CD8-positive, alpha-beta memory T cell (primary cell): ENCODE results near the gene JAGN1. TPM values are rescaled to one million over a fixed set of nuclear protein-coding genes. Genes with fewer than 3 reads are reported as not detected.

Source experiments
- CTCF ChIA-PET: fragments of 350-600 bp; sonication (Branson Sonifier 250); formaldehyde crosslinking; loops from one replicate; lab custom pipeline; 2021; ENCODE audit warnings: antibody characterized with exemption; lab: Charles Lee
- POLR2A ChIA-PET: fragments of 350-600 bp; sonication (Branson Sonifier 250); formaldehyde crosslinking; loops from one replicate; lab custom pipeline; 2021; ENCODE audit warnings: antibody characterized with exemption; lab: Charles Lee
- DNase-seq, 5 donors: peaks; one replicate each; pipeline versions ENCODE4 v3.0.0 to v3.0.0-alpha.2; 2020 to 2022; ENCODE audit warnings: mixed read lengths in 1 of 5
- H3K27ac ChIP-seq: one replicate; pipeline ENCODE4 v1.7.0; 2013; ENCODE audit warnings: low read depth, mild to moderate bottlenecking, low read length, moderate library complexity
- H3K27me3 ChIP-seq: 2 replicates; pipeline ENCODE4 v1.7.0; 2013; ENCODE audit warnings: low read length, mild to moderate bottlenecking; ENCODE audit not compliant: insufficient read depth, poor library complexity, severe bottlenecking
- H3K36me3 ChIP-seq: 2 replicates; pipeline ENCODE4 v1.7.0; 2013; ENCODE audit warnings: mild to moderate bottlenecking, low read length, moderate library complexity; ENCODE audit not compliant: insufficient read depth
- H3K4me1 ChIP-seq: 2 replicates; pipeline ENCODE4 v1.7.0; 2013; ENCODE audit warnings: mild to moderate bottlenecking, low read length, moderate library complexity; ENCODE audit not compliant: insufficient read depth
- H3K4me3 ChIP-seq: 2 replicates; pipeline ENCODE4 v1.7.0; 2013; ENCODE audit warnings: mild to moderate bottlenecking, low read length
- H3K9me3 ChIP-seq: 2 replicates; pipeline ENCODE4 v1.7.0; 2013; ENCODE audit warnings: mild to moderate bottlenecking, low read length
- H3K27ac Mint-ChIP-seq, 8 donors: one replicate each; pipeline ENCODE4 v1.8.0; 2020 to 2021; ENCODE audit warnings: mixed read lengths in 8 of 8, mild to moderate bottlenecking in 6 of 8, inconsistent platforms in 3 of 8, moderate library complexity in 3 of 8
- H3K27me3 Mint-ChIP-seq, 2 donors: one replicate each; pipeline ENCODE4 v1.8.0; 2020 to 2021; ENCODE audit warnings: mixed read lengths in 2 of 2, mild to moderate bottlenecking in 1 of 2, moderate library complexity in 1 of 2
- H3K36me3 Mint-ChIP-seq, 3 donors: one replicate each; pipeline ENCODE4 v1.8.0; 2020 to 2021; ENCODE audit warnings: mixed read lengths in 3 of 3, inconsistent platforms in 1 of 3, mild to moderate bottlenecking in 1 of 3
- H3K4me1 Mint-ChIP-seq, 3 donors: one replicate each; pipeline ENCODE4 v1.8.0; 2020 to 2021; ENCODE audit warnings: mixed read lengths in 3 of 3, inconsistent platforms in 1 of 3, mild to moderate bottlenecking in 1 of 3
- H3K4me3 Mint-ChIP-seq, 7 donors: one replicate each; pipeline ENCODE4 v1.8.0; 2020 to 2021; ENCODE audit warnings: mixed read lengths in 7 of 7, mild to moderate bottlenecking in 6 of 7, moderate library complexity in 4 of 7, inconsistent platforms in 2 of 7
- H3K9me3 Mint-ChIP-seq, 5 donors: one replicate each; pipeline ENCODE4 v1.8.0; 2020 to 2022; ENCODE audit warnings: mixed read lengths in 5 of 5, mild to moderate bottlenecking in 3 of 5, moderate library complexity in 2 of 5, inconsistent platforms in 1 of 5
- polyA plus RNA-seq: library from polyadenylated mRNA; unstranded; fragments of 300-500 nt; fragmentation: Illumina TruSeq; gene quantifications from one replicate; pipeline ENCODE4 v1.2.3, GENCODE V29; 2021
- total RNA-seq, 2 experiments: library from RNA; stranded (reverse); gene quantifications; one replicate each; pipeline ENCODE4 v1.2.3, GENCODE V29; 2021

JAGN1 gene
- total and polyA plus RNA-seq, 3 experiments from 2014 or later = 44.4 to 59.0 (median 55.5) TPM

DNA sequence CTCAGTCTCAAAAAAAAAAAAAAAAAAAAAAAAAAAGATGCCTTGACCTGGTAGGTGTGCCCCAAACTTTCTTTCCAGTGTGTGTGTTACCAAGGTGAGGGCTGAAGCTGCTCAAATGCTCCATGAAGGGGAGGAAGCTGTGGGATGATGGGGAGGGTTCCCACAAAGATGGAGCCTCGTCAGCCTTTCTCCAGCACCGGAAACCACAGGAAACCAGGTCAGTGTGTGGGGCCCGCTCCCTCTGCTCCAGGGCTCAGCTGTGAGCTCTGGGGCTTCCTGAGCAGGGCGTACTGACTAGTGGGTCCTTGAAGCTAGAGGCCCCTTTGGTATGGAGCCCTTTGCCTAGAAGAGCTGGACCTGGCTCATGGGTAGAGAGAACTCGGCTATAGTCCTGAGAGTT is 11.6 kb downstream of the JAGN1 start:
- H3K4me3 Mint-ChIP-seq = peak overlapping the region in 6 of 7 donors; percentile 78 to 88 (median 82)
- H3K4me1 ChIP-seq = peaks cover 19% of the 10 kb centered on the region
- H3K36me3 ChIP-seq = no peaks in the 10 kb centered on the region
- H3K9me3 ChIP-seq = no peaks in the 10 kb centered on the region
- ChIA-PET CTCF (interaction anchor here (0.6 to 2.1 kb wide), 2 partner anchors 31 to 150 kb away, joined by 3 to 5 read pairs; no protein-coding TSS in a partner anchor), POLR2A (interaction anchor here (1.5 kb wide), 1 partner anchor 11 kb away, joined by 6 read pairs; no protein-coding TSS in a partner anchor)
- no peaks in the 10 kb centered on the region for H3K9me3 Mint-ChIP-seq
- no peaks in the 10 kb centered on the region for H3K27me3 ChIP-seq
- H3K36me3 Mint-ChIP-seq = no peaks in the 10 kb centered on the region
- no peaks in the 10 kb centered on the region for H3K27me3 Mint-ChIP-seq
- peak overlapping the region; percentile 22 to 94 (median 84) for H3K27ac Mint-ChIP-seq
- H3K4me3 ChIP-seq = no peak overlapping the region
- no peak overlapping the region for H3K27ac ChIP-seq
- H3K4me1 Mint-ChIP-seq = peaks cover 18 to 37% (median 29%) of the 10 kb centered on the region in 3 donors
- DNase-seq = peak in 2 of 5 donors; percentile 35 to 44

DNA sequence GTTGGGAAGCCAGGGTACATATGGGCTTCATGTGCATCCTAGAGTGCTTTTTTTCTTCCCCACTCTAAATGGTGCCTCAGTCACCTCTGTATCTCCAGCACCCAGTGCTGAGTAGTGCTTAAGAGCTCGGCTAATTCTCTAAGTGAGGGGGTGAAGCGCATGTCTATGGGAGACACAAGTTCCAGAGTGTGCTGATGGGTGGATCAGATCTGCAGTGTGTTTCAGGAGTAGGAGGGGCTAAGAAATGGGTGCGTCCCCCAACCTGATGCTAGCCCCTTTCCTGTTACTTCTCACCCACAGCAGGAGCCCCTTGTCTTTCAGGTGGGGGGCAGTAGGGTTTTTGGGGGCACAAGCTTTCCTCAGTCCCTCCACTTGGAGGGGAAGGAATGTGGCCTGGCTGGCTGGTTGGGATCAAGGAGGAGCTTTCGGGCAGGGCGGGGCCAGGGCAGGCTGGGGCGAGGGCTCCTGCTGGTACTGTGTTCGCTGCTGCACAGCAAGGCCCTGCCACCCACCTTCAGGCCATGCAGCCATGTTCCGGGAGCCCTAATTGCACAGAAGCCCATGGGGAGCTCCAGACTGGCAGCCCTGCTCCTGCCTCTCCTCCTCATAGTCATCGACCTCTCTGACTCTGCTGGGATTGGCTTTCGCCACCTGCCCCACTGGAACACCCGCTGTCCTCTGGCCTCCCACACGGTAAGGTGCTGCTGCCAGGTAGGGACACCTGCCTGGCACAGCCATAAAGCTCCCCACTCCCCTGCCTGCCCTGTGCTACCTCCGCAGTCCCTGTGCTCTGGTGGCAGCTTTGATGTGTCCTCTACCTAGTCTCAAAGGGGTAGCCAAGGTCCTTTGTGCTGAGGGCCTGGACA is 12.2 kb downstream of the JAGN1 start, which contains the start of gene IL17RE:
Gene IL17RE, plus strand, starts transcription at position 477 of the 866 bp plus-strand sequence. Its CDS starts 85 bp downstream, at position 562.
- Mint-ChIP-seq H3K27ac (peak within 1 kb of the TSS; percentile 22 to 94 (median 84)), H3K4me1 (peaks cover 18 to 37% (median 29%) of the 10 kb centered on the region in 3 donors), H3K4me3 (peak within 1 kb of the TSS; percentile 52 to 88 (median 82)), H3K9me3 (no peaks in the 10 kb centered on the region), H3K36me3 (no peaks in the 10 kb centered on the region), H3K27me3 (no peaks in the 10 kb centered on the region)
- no peaks in the 10 kb centered on the region for H3K36me3 ChIP-seq
- DNase-seq = no peak
- no peaks in the 10 kb centered on the region for H3K27me3 ChIP-seq
- H3K9me3 ChIP-seq = no peaks in the 10 kb centered on the region
- CTCF ChIA-PET = interaction anchor here (0.6 to 2.1 kb wide), 2 partner anchors 30 to 151 kb away, joined by 3 to 5 read pairs; no protein-coding TSS in a partner anchor
- POLR2A ChIA-PET = interaction anchor here (0.5 to 1.5 kb wide), 2 partner anchors 11 to 270 kb away, joined by 6 to 8 read pairs; no protein-coding TSS in a partner anchor
- H3K4me3 ChIP-seq = no peak within 1 kb of the TSS
- peaks cover 19% of the 10 kb centered on the region for H3K4me1 ChIP-seq
- no peak within 1 kb of the TSS for H3K27ac ChIP-seq

DNA sequence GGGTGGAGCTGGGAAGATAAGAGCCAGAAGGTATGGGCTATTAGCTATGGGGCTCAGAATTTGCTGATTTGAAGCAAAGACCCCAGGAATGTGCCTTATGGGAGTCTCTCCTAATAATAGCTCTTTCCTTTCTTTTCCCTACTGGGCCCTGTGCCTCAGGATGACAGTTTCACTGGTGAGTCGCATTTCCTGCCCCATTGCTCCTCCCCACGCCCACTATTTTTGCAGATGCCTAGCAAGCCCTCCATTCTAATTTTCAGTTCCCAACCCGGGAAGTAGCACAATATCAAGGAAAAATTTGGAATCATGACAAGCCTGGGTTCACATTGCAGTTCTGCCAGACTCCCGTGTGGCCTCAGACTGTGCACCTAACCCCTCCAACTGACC is 12.8 kb downstream of the JAGN1 start:
- peaks cover 19% of the 10 kb centered on the region for H3K4me1 ChIP-seq
- Mint-ChIP-seq H3K9me3 (no peaks in the 10 kb centered on the region), H3K27me3 (no peaks in the 10 kb centered on the region), H3K4me1 (peaks cover 18 to 33% (median 25%) of the 10 kb centered on the region in 3 donors), H3K4me3 (peak overlapping the region; percentile 52 to 88 (median 82)), H3K36me3 (no peaks in the 10 kb centered on the region), H3K27ac (peak overlapping the region in 7 of 8 donors; percentile 58 to 89 (median 74))
- no peak overlapping the region for H3K27ac ChIP-seq
- no peak overlapping the region for H3K4me3 ChIP-seq
- POLR2A ChIA-PET = interaction anchor here (0.5 kb wide), 1 partner anchor 269 kb away, joined by 8 read pairs; no protein-coding TSS in a partner anchor
- H3K9me3 ChIP-seq = no peaks in the 10 kb centered on the region
- no peaks in the 10 kb centered on the region for H3K36me3 ChIP-seq
- CTCF ChIA-PET = no interaction called here
- no peak for DNase-seq
- no peaks in the 10 kb centered on the region for H3K27me3 ChIP-seq

DNA sequence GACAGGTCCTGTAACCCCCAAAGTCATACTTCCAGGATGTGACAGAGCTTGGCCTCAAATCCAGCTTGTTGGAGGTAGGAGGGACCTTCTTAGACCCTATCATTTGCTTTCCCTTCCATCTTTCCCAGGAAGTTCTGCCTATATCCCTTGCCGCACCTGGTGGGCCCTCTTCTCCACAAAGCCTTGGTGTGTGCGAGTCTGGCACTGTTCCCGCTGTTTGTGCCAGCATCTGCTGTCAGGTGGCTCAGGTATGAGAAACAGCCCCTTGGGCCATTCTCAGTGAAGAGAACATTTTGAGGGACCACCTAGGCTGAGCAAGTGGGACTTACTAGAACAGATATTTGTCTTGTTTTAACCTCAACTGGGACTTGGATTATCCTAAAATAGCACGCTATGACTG is 13.5 kb downstream of the JAGN1 start:
- no peaks in the 10 kb centered on the region for H3K36me3 ChIP-seq
- Mint-ChIP-seq H3K27me3 (no peaks in the 10 kb centered on the region), H3K36me3 (no peaks in the 10 kb centered on the region), H3K27ac (peak overlapping the region in 3 of 8 donors; percentile 58 to 89 (median 88)), H3K4me1 (peaks cover 17 to 28% (median 24%) of the 10 kb centered on the region in 3 donors), H3K9me3 (no peaks in the 10 kb centered on the region), H3K4me3 (peak overlapping the region in 3 of 7 donors; percentile 82 to 88 (median 82))
- ChIA-PET POLR2A (no interaction called here), CTCF (no interaction called here)
- no peak for DNase-seq
- no peak overlapping the region for H3K27ac ChIP-seq
- no peaks in the 10 kb centered on the region for H3K27me3 ChIP-seq
- H3K4me3 ChIP-seq = no peak overlapping the region
- no peaks in the 10 kb centered on the region for H3K9me3 ChIP-seq
- H3K4me1 ChIP-seq = peaks cover 19% of the 10 kb centered on the region

DNA sequence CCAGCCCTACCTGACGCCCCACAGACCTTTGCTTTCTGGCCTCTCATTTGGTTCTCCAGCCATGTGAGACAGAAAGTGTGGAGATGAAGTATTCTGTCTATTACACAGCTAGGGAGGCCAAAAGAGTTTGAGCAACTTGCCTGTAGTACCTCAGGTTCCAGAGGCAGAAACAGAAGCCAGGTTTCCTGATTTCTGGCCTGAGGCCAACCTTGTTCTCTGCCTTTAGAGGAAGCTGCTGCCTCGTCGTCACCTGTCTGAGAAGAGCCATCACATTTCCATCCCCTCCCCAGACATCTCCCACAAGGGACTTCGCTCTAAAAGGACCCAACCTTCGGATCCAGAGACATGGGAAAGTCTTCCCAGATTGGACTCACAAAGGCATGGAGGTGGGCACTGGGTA is 16.1 kb downstream of the JAGN1 start:
- peaks cover 0 to 4% of the 10 kb centered on the region in 2 donors for H3K27me3 Mint-ChIP-seq
- no peaks in the 10 kb centered on the region for H3K36me3 ChIP-seq
- no peak overlapping the region for H3K27ac Mint-ChIP-seq
- POLR2A ChIA-PET = no interaction called here
- H3K9me3 Mint-ChIP-seq = no peaks in the 10 kb centered on the region
- H3K27me3 ChIP-seq = no peaks in the 10 kb centered on the region
- peaks cover 14 to 24% (median 21%) of the 10 kb centered on the region in 3 donors for H3K4me1 Mint-ChIP-seq
- DNase-seq = no peak
- no peak overlapping the region for H3K27ac ChIP-seq
- no peaks in the 10 kb centered on the region for H3K9me3 ChIP-seq
- CTCF ChIA-PET = no interaction called here
- peaks cover 19% of the 10 kb centered on the region for H3K4me1 ChIP-seq
- H3K36me3 Mint-ChIP-seq = peaks cover 0 to 2% (median 2%) of the 10 kb centered on the region in 3 donors
- no peak overlapping the region for H3K4me3 ChIP-seq
- no peak overlapping the region for H3K4me3 Mint-ChIP-seq

DNA sequence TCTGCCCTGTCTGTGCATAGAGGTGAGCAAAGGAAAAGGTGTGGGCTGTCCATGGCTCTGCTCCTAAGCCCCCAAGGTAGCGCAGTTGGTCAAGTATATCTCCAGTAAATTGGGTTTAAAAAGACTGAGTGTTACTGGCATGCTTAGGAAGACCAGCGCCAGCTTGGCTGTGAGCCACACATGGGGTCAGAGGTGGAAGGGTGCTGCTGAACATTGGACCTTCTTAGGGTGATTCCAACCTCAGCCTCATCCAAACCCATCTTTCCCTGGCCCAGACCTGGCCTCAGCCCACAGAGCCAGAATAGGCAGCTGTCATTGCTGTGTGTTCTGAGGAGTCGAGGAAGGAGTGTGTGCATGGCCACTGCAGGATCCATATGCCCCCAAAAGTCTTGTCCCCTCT is 17.9 kb downstream of the JAGN1 start:
- Mint-ChIP-seq H3K9me3 (no peaks in the 10 kb centered on the region), H3K27ac (no peak overlapping the region), H3K36me3 (peaks cover 0 to 2% (median 2%) of the 10 kb centered on the region in 3 donors), H3K27me3 (peaks cover 3 to 9% of the 10 kb centered on the region in 2 donors), H3K4me3 (no peak overlapping the region), H3K4me1 (peaks cover 7 to 16% (median 12%) of the 10 kb centered on the region in 3 donors)
- POLR2A ChIA-PET = no interaction called here
- H3K36me3 ChIP-seq = no peaks in the 10 kb centered on the region
- H3K9me3 ChIP-seq = no peaks in the 10 kb centered on the region
- CTCF ChIA-PET = interaction anchor here (0.9 kb wide), 1 partner anchor 164 kb away, joined by 3 read pairs; no protein-coding TSS in a partner anchor
- H3K27me3 ChIP-seq = no peaks in the 10 kb centered on the region
- no peak for DNase-seq
- H3K4me3 ChIP-seq = no peak overlapping the region
- H3K4me1 ChIP-seq = peaks cover 3% of the 10 kb centered on the region
- no peak overlapping the region for H3K27ac ChIP-seq

DNA sequence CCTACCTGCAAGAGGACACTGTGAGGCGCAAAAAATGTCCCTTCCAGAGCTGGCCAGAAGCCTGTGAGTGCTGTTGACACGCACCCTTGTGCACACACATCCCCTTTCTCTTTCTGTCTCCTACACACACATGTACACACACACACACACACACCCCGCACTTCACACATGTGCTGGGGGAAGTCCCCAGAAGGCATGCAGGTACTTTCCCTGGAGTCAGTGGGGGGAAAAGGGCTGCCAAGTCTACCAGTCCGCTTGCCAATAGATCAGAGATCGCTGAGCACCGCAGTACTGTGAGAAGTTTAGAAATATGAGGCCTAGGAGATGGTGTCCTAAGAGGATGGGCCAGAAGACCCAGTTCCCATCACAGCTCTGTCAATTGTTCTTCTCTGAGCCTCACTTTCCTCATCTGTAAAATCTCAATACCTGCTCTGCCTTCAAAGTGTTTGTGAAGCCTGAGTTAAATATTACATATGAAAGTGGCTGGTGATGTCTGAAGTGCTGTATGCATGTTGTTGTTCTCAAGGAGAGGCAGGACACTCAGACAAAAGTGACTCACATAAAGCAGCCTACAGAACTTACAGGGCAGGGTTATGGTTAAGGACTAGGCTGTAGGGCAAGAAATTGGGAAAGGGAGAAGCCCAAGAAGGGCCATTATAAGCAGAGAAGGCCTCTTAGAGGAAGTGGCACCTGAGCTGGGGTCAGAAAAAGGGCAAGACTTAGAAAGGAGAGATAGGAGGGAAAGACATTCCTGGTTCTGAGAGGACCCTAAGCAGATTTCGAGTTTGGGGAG is 19.0 kb downstream of the JAGN1 start:
- H3K27ac Mint-ChIP-seq = peak overlapping the region in 3 of 8 donors; percentile 4 to 56 (median 23)
- Histone ChIP-seq H3K27me3 (no peaks in the 10 kb centered on the region), H3K36me3 (no peaks in the 10 kb centered on the region), H3K27ac (no peak overlapping the region), H3K4me3 (no peak overlapping the region), H3K9me3 (no peaks in the 10 kb centered on the region), H3K4me1 (no peaks in the 10 kb centered on the region)
- POLR2A ChIA-PET = no interaction called here
- H3K27me3 Mint-ChIP-seq = peaks cover 3 to 16% of the 10 kb centered on the region in 2 donors
- H3K36me3 Mint-ChIP-seq = peaks cover 0 to 2% (median 2%) of the 10 kb centered on the region in 3 donors
- H3K4me1 Mint-ChIP-seq = peaks cover 4 to 8% (median 8%) of the 10 kb centered on the region in 3 donors
- CTCF ChIA-PET = interaction anchor here (0.9 kb wide), 1 partner anchor 165 kb away, joined by 3 read pairs; no protein-coding TSS in a partner anchor
- H3K4me3 Mint-ChIP-seq = no peak overlapping the region
- no peak for DNase-seq
- no peaks in the 10 kb centered on the region for H3K9me3 Mint-ChIP-seq
